GM23248 (cell line): ENCODE results near the gene CPLANE2. TPM values are rescaled to one million over a fixed set of nuclear protein-coding genes. Genes with fewer than 3 reads are reported as not detected.
"Not testable (repeated sequence)": the region's sequence is repeated elsewhere in the genome, so short reads cannot be mapped to it uniquely, and the experiment has no call there.

ENCODE experiments used
- DNase-seq: peaks from one replicate; pipeline ENCODE4 v3.0.0-alpha.2; 2015
- H2AFZ ChIP-seq: fragments of 200-600 bp; sonication (generic); 2 replicates; pipeline ENCODE4 v1.6.1; 2016; ENCODE audit warnings: antibody characterized with exemption
- H3F3A ChIP-seq: fragments of 200-600 bp; sonication (generic); 2 replicates; pipeline ENCODE4 v1.6.1; 2016; ENCODE audit warnings: mild to moderate bottlenecking, antibody characterized with exemption, mixed run types; ENCODE audit not compliant: insufficient read depth
- H3K27ac ChIP-seq: fragments of 200-600 bp; sonication (generic); 2 replicates; pipeline ENCODE4 v1.5.1; 2016; ENCODE audit warnings: mild to moderate bottlenecking
- H3K27me3 ChIP-seq: fragments of 200-600 bp; sonication (generic); replicated peaks from 2 replicates; pipeline ENCODE4 v1.6.1; 2016; ENCODE audit warnings: mild to moderate bottlenecking; ENCODE audit not compliant: insufficient read depth
- H3K36me3 ChIP-seq: fragments of 200-600 bp; sonication (generic); 2 replicates; pipeline ENCODE4 v1.6.1; 2016; ENCODE audit warnings: low read depth, mild to moderate bottlenecking
- H3K4me1 ChIP-seq: fragments of 200-600 bp; sonication (generic); 2 replicates; pipeline ENCODE4 v1.6.1; 2016; ENCODE audit warnings: mild to moderate bottlenecking; ENCODE audit not compliant: insufficient read depth
- H3K4me2 ChIP-seq: fragments of 200-600 bp; sonication (generic); one replicate; pipeline ENCODE4 v1.6.1; 2016; ENCODE audit warnings: mild to moderate bottlenecking; ENCODE audit not compliant: unreplicated experiment
- H3K4me3 ChIP-seq: fragments of 200-600 bp; sonication (generic); 2 replicates; pipeline ENCODE4 v1.5.1; 2016; ENCODE audit warnings: mild to moderate bottlenecking
- H3K79me2 ChIP-seq: fragments of 200-600 bp; sonication (generic); 2 replicates; pipeline ENCODE4 v1.6.1; 2016; ENCODE audit warnings: mild to moderate bottlenecking; ENCODE audit not compliant: insufficient read depth
- H3K9ac ChIP-seq: fragments of 200-600 bp; sonication (generic); 2 replicates; pipeline ENCODE4 v1.6.1; 2016; ENCODE audit warnings: mild to moderate bottlenecking
- H3K9me2 ChIP-seq: fragments of 200-600 bp; sonication (generic); 2 replicates; pipeline ENCODE4 v1.6.1; 2016; ENCODE audit warnings: mixed run types, mild to moderate bottlenecking, moderate library complexity; ENCODE audit not compliant: insufficient read depth
- H3K9me3 ChIP-seq: fragments of 200-600 bp; sonication (generic); one replicate; pipeline ENCODE4 v1.6.1; 2017; ENCODE audit warnings: low read depth
- H4K20me1 ChIP-seq: fragments of 200-600 bp; sonication (generic); 2 replicates; pipeline ENCODE4 v1.6.0; 2016; ENCODE audit not compliant: insufficient read depth
- EZH2 ChIP-seq: fragments of 200-600 bp; sonication (generic); IDR thresholded peaks from 2 replicates; pipeline ENCODE4 v1.6.1; 2018; ENCODE audit warnings: antibody characterized with exemption, mild to moderate bottlenecking; ENCODE audit not compliant: insufficient read depth, poor library complexity, severe bottlenecking
- EZH2phosphoT487 ChIP-seq: fragments of 200-600 bp; sonication (generic); IDR thresholded peaks from 2 replicates; pipeline ENCODE4 v1.6.1; 2018; ENCODE audit warnings: antibody characterized with exemption, moderate library complexity, mild to moderate bottlenecking, low read depth; ENCODE audit not compliant: insufficient read depth
- WGBS, 2 experiments: methylation state at CpG; one replicate each; pipeline ENCODE4 v1.1.6; 2015 to 2017; ENCODE audit warnings: low lambda C conversion rate in 2 of 2, low coverage in 1 of 2; ENCODE audit errors: missing lambda C conversion rate in 2 of 2; 5-methylcytosine and 5-hydroxymethylcytosine counted together
- in situ Hi-C: fragments of 300-500 bp; cut with MboI; formaldehyde crosslinking; loops from 2 replicates; pipeline ENCODE4 v1.15.0; 2020
- polyA plus RNA-seq: library from polyadenylated mRNA; unstranded; fragments of >200 nt; fragmentation: Nextera tagmentation; extraction: Ambion mirVana; gene quantifications from 2 replicates; pipeline ENCODE4 v1.2.1, GENCODE V29; 2016
- total RNA-seq: library from RNA; depleted of rRNA; stranded (reverse); fragments of >200 nt; shearing (Covaris generic); gene quantifications from 2 replicates; pipeline ENCODE4 v1.2.3, GENCODE V29; 2014

The CPLANE2 gene
- total and polyA plus RNA-seq, 2 experiments from 2014 or later = 2.6 to 16.5 TPM

DNA sequence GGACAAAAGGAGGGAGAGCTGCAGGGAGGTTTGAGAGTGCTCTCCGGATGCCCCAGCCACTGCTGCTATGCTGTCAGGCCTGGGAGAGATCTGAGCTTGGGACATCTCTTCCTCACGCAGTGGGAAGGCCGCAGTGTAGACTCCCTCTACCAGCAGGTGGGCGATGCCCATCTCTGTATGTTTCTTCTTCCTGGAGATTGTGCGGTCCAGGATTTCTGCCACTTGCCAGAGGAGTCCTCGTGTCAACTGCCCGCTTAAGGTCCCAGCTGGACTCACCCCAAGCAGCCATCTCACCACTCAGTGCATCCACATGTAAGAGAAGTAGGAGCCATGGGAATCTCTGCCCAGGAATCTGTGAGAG, 10.9 kb downstream of the CPLANE2 start:
- WGBS, 2 experiments = 81 to 83% methylated on average over 7 of the region's 7 CpGs
- peaks cover 14% of the 10 kb centered on the region for H3K27me3 ChIP-seq
- in situ Hi-C loops = no loop called here
- no peaks in the 10 kb centered on the region for H3K36me3 ChIP-seq
- no peak for DNase-seq
- H3K4me2 ChIP-seq = no peak overlapping the region
- H3K9me2 ChIP-seq = no peaks in the 10 kb centered on the region
- H3K4me3 ChIP-seq = no peak overlapping the region
- H4K20me1 ChIP-seq = no peaks in the 10 kb centered on the region
- H3F3A ChIP-seq = no peaks in the 10 kb centered on the region
- no peaks in the 10 kb centered on the region for H3K79me2 ChIP-seq
- no peak overlapping the region for H2AFZ ChIP-seq
- H3K4me1 ChIP-seq = no peaks in the 10 kb centered on the region
- TF ChIP-seq EZH2phosphoT487 (no peak), EZH2 (no peak)
- no peaks in the 10 kb centered on the region for H3K9me3 ChIP-seq
- no peak overlapping the region for H3K27ac ChIP-seq
- H3K9ac ChIP-seq = no peak overlapping the region

DNA sequence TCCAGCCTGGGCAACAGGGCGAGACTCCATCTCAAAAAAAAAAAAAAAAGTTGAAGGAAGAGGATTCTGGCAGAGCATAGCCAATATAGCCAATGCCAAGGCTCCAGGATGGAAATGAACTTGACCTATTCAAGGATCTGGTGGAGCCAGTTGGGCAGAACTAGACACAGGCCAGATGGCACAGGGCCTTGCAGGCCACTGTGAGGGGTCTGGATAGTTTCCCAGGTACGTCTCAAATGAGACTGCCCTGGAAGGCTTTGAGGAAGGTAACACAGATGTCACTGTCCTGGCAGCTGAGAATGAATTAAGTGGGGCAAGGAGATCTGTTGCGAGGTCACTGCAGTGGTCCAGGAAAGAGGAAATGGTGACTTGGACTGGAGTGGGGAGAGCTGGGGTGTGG, 12.5 kb downstream of the CPLANE2 start:
- no peak overlapping the region for H3K9ac ChIP-seq
- 73 to 76% methylated on average over 3 of the region's 3 CpGs for WGBS, 2 experiments
- no peak for TF ChIP-seq EZH2
- TF ChIP-seq EZH2phosphoT487 = no peak
- H3K27ac ChIP-seq = no peak overlapping the region
- no peaks in the 10 kb centered on the region for H4K20me1 ChIP-seq
- no peaks in the 10 kb centered on the region for H3K79me2 ChIP-seq
- in situ Hi-C loops = no loop called here
- no peak overlapping the region for H2AFZ ChIP-seq
- H3K9me3 ChIP-seq = no peaks in the 10 kb centered on the region
- peaks cover 14% of the 10 kb centered on the region for H3K27me3 ChIP-seq
- no peaks in the 10 kb centered on the region for H3K36me3 ChIP-seq
- no peak overlapping the region for H3K4me3 ChIP-seq
- no peak for DNase-seq
- no peaks in the 10 kb centered on the region for H3F3A ChIP-seq
- H3K4me2 ChIP-seq = no peak overlapping the region
- no peaks in the 10 kb centered on the region for H3K4me1 ChIP-seq
- no peaks in the 10 kb centered on the region for H3K9me2 ChIP-seq

DNA sequence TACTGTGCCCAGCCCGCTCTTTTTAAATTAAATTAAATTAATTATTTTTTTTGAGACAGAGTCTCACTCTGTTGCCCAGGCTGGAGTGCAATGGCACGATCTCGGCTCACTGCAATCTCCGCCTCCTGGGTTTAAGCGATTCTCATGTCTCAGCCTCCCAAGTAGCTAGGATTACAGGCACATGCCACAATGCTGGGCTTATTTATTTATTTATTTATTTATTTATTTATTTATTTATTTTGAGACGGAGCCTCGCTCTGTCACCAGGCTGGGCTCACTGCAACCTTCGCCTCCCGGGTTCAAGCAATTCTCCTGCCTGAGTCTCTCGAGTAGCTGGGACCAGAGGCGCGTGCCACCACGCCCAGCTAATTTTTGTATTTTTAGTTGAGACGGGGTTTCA, 14.3 kb downstream of the CPLANE2 start:
- DNase-seq, H3K4me2 ChIP-seq, H3K27me3 ChIP-seq, H3F3A ChIP-seq, H3K4me3 ChIP-seq, H3K27ac ChIP-seq, H2AFZ ChIP-seq, in situ Hi-C loops, H3K9me3 ChIP-seq, H3K4me1 ChIP-seq, H4K20me1 ChIP-seq, H3K9ac ChIP-seq, H3K79me2 ChIP-seq, H3K9me2 ChIP-seq, H3K36me3 ChIP-seq: not testable (repeated sequence)
- 67 to 68% methylated on average over 14 of the region's 14 CpGs for WGBS, 2 experiments

DNA sequence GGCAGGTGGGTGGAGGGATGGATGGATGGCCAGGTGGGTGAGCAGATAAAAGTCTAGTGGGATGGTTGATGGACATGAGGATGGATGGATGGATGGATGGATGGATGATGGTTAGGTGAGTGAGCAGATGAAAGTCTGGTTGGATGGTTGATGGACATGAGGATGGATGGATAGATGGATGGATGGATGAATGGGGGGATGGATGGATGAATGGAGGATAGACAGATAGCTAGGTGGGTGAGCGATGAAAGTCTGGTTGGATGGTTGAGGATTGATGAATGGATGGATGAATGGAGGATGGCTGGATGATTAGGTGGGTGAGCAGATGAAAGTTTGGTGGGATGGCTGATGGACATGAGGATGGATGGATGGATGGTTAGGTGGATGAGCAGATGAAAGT, 15.5 kb downstream of the CPLANE2 start:
- Histone ChIP-seq H3K4me3 (no peak overlapping the region), H2AFZ (no peak overlapping the region), H3K9ac (no peak overlapping the region), H3K27ac (no peak overlapping the region), H3K4me2 (no peak overlapping the region), H3K9me2 (no peaks in the 10 kb centered on the region), H3K9me3 (no peaks in the 10 kb centered on the region), H3K79me2 (no peaks in the 10 kb centered on the region), H4K20me1 (no peaks in the 10 kb centered on the region), H3K27me3 (no peaks in the 10 kb centered on the region), H3K36me3 (no peaks in the 10 kb centered on the region), H3F3A (peaks cover 4% of the 10 kb centered on the region; the same call in 1 of the 2 replicates), H3K4me1 (no peaks in the 10 kb centered on the region)
- WGBS, 2 experiments = 93 to 100% methylated on average over 1 of the region's 1 CpG
- in situ Hi-C loops = no loop called here
- TF ChIP-seq EZH2phosphoT487 (no peak), EZH2 (no peak)
- no peak for DNase-seq

DNA sequence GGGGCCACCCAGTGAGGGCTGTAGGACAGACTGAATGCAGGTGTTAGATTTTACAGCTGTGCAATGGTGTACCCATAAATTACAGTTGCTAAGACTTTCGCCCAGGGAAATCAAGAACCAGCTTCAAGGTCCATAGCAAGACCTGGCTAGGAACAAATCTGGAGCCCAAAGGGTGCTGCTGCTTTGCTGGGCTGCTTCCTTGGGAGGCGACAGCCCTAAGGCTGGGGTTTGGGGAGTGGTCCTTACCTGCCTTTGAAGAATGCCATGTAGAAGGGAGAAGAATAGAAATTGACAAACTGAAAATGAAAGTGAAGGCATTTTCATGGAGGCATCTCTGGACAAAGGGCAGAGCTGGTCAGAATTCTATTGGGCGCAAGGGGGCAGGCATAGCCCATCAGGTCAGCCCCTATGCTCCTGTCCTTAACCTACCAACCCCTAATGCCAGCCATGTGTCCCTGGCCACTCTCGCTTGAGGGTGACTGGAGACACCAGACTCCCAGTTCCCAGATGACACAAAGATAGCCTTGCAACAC, 16.9 kb downstream of the CPLANE2 start:
- Histone ChIP-seq H3K79me2 (no peaks in the 10 kb centered on the region), H3K9ac (no peak overlapping the region), H3K4me1 (no peaks in the 10 kb centered on the region), H3K27me3 (no peaks in the 10 kb centered on the region), H2AFZ (no peak overlapping the region), H3F3A (peaks cover 5% of the 10 kb centered on the region; the same call in 1 of the 2 replicates), H3K4me2 (no peak overlapping the region), H3K9me2 (no peaks in the 10 kb centered on the region), H3K4me3 (no peak overlapping the region), H3K36me3 (no peaks in the 10 kb centered on the region), H4K20me1 (no peaks in the 10 kb centered on the region), H3K9me3 (no peaks in the 10 kb centered on the region), H3K27ac (no peak overlapping the region)
- no peak for DNase-seq
- TF ChIP-seq EZH2 (no peak), EZH2phosphoT487 (no peak)
- WGBS, 2 experiments = 83 to 89% methylated on average over 4 of the region's 4 CpGs
- in situ Hi-C loops = no loop called here
